Thoracic aorta (tissue), 2 donors: ENCODE measurements around the gene PGM1. TPM values are rescaled to one million over a fixed set of nuclear protein-coding genes. Genes with fewer than 3 reads are reported as not detected.

Experiments used
- ATAC-seq: fragments of 150-250 bp; one replicate; pipeline ENCODE4 v1.8.0; 2017; ENCODE audit warnings: low read depth; ENCODE audit not compliant: insufficient number of reproducible peaks, low FRiP score
- DNase-seq: peaks from one replicate; pipeline ENCODE4 v3.0.0-alpha.2; 2020; ENCODE audit warnings: low spot score
- H3K27ac ChIP-seq, 2 donors: fragments of 200-600 bp; sonication (generic); 1 replicate in 1 of 2; 2 replicates in 1 of 2; pipeline ENCODE4 v1.5.1; 2016; ENCODE audit warnings: mild to moderate bottlenecking in 2 of 2, moderate library complexity in 2 of 2
- H3K27me3 ChIP-seq: fragments of 200-600 bp; sonication (generic); replicated peaks from 2 replicates; pipeline ENCODE4 v1.6.0; 2016; ENCODE audit warnings: mild to moderate bottlenecking; ENCODE audit not compliant: insufficient read depth
- H3K36me3 ChIP-seq: fragments of 200-600 bp; sonication (generic); one replicate; pipeline ENCODE4 v1.5.1; 2016
- H3K4me1 ChIP-seq, 2 donors: fragments of 200-600 bp; sonication (generic); 1 replicate in 1 of 2; 2 replicates in 1 of 2; pipeline versions ENCODE4 v1.5.1 to v1.6.0; 2016; ENCODE audit warnings: low read depth in 2 of 2, mild to moderate bottlenecking in 1 of 2; ENCODE audit not compliant: control insufficient read depth in 1 of 2
- H3K4me3 ChIP-seq: fragments of 200-600 bp; sonication (generic); 2 replicates; pipeline ENCODE4 v1.5.1; 2016; ENCODE audit warnings: mild to moderate bottlenecking
- H3K9me3 ChIP-seq: fragments of 200-600 bp; sonication (generic); 2 replicates; pipeline ENCODE4 v1.5.1; 2016
- total RNA-seq, 2 donors: library from RNA; depleted of rRNA; stranded (reverse); fragments of >200 nt; gene quantifications; one replicate each; pipeline versions ENCODE4 v1.1.0 to v1.2.3, GENCODE V29; 2016
- TF ChIP-seq, protein P1 (sequence below): fragments of 200-600 bp; sonication (generic); IDR thresholded peaks from one replicate; pipeline ENCODE4 v1.5.1; 2019; ENCODE audit warnings: antibody characterized with exemption

Gene PGM1
- total RNA-seq, 2 donors from 2014 or later = 62.4 to 69.7 TPM

GRCh38 chr1:63645317-63645716, 52.1 kb downstream of the PGM1 start:
- H3K4me1 ChIP-seq = peaks cover 19 to 24% of the 10 kb centered on the region in 2 donors
- no peaks in the 10 kb centered on the region for H3K9me3 ChIP-seq
- H3K27me3 ChIP-seq = no peaks in the 10 kb centered on the region
- peaks cover 3% of the 10 kb centered on the region for H3K36me3 ChIP-seq
- no peak for ATAC-seq
- H3K27ac ChIP-seq = peak overlapping the region; percentile 57 to 61
- H3K4me3 ChIP-seq = peak overlapping the region; percentile 42
- no peak for DNase-seq
- TF ChIP-seq, protein P1, sequence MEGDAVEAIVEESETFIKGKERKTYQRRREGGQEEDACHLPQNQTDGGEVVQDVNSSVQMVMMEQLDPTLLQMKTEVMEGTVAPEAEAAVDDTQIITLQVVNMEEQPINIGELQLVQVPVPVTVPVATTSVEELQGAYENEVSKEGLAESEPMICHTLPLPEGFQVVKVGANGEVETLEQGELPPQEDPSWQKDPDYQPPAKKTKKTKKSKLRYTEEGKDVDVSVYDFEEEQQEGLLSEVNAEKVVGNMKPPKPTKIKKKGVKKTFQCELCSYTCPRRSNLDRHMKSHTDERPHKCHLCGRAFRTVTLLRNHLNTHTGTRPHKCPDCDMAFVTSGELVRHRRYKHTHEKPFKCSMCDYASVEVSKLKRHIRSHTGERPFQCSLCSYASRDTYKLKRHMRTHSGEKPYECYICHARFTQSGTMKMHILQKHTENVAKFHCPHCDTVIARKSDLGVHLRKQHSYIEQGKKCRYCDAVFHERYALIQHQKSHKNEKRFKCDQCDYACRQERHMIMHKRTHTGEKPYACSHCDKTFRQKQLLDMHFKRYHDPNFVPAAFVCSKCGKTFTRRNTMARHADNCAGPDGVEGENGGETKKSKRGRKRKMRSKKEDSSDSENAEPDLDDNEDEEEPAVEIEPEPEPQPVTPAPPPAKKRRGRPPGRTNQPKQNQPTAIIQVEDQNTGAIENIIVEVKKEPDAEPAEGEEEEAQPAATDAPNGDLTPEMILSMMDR = no peak

- ATAC-seq (no peak), DNase-seq (no peak)
- no peak overlapping the region for H3K4me3 ChIP-seq
- peaks cover 13% of the 10 kb centered on the region for H3K36me3 ChIP-seq
- H3K4me1 ChIP-seq = peaks cover 13 to 16% of the 10 kb centered on the region in 2 donors
- H3K27me3 ChIP-seq = no peaks in the 10 kb centered on the region
- no peak overlapping the region for H3K27ac ChIP-seq
- TF ChIP-seq, protein P1 = no peak
- H3K9me3 ChIP-seq = no peaks in the 10 kb centered on the region
Measured at GRCh38 chr1:63648689-63649088, 55.5 kb downstream of the PGM1 start.

DNA sequence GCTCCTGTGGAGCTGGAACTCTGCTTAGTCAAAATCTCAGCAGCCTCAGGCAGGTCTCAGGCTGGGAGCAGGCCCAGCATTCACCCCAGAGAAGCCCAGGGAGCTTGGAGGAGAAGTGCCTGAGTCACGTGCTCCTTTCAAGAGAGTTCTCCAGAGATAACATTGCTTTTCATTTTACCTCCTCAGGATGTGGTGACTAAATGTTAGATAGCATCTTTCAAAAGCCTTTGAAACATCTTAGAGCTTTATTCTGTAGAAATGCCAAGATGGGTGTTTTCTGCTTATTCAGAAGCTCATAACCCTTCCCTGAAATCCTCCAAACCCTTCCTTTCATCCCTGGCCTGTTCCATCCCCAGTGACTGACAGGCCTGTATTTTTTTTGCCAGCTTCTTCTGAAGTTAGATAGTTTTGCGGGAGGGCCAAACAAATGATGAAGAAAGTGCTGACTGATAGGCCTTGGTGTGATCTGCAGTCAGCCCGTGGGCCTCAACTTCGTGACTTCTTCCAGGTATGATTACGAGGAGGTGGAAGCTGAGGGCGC, 58.0 kb downstream of the PGM1 start:
- H3K27ac ChIP-seq = no peak overlapping the region
- no peaks in the 10 kb centered on the region for H3K9me3 ChIP-seq
- H3K4me3 ChIP-seq = no peak overlapping the region
- H3K27me3 ChIP-seq = no peaks in the 10 kb centered on the region
- TF ChIP-seq, protein P1 = no peak
- ATAC-seq = no peak
- H3K4me1 ChIP-seq = no peaks in the 10 kb centered on the region
- DNase-seq = no peak
- peaks cover 13% of the 10 kb centered on the region for H3K36me3 ChIP-seq

DNA sequence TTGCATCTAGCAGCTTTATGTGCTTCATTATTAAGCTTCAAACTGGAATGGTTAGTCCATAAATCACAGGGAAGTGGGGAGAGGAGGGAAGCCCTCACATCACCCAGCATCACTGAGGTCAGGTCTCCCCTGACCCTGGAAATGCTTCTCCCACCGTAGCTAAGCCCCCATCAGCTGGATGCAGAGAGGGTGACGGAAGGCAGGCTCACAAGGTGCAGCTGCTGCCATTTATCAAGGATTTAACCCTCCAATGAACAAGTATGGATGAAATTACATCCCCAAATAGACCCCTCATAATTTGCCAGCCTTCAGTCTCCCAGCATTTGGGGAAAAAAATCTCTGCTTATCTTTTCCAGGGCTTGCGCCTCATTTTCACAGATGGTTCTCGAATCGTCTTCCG, 60.8 kb downstream of the PGM1 start:
- ATAC-seq (no peak), DNase-seq (no peak)
- no peaks in the 10 kb centered on the region for H3K27me3 ChIP-seq
- H3K36me3 ChIP-seq = peaks cover 13% of the 10 kb centered on the region
- H3K9me3 ChIP-seq = no peaks in the 10 kb centered on the region
- H3K27ac ChIP-seq = no peak overlapping the region
- no peak overlapping the region for H3K4me3 ChIP-seq
- TF ChIP-seq, protein P1 = no peak
- no peaks in the 10 kb centered on the region for H3K4me1 ChIP-seq

DNA sequence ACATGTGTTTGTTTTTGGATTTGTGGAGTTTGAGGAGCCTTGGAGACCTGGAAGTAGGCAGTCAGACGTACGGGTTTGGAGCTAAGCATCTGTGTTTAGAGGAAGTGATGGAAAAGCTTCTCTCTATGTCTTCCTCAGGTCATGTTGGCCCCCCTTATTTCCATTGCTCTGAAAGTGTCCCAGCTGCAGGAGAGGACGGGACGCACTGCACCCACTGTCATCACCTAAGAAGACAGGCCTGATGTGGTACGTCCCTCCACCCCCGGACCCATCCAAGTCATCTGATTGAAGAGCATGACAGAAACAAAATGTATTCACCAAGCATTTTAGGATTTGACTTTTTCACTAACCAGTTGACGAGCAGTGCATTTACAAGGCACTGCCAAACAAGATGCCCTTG, 66.2 kb downstream of the PGM1 start:
- Histone ChIP-seq H3K9me3 (no peaks in the 10 kb centered on the region), H3K36me3 (no peaks in the 10 kb centered on the region), H3K4me3 (no peak overlapping the region), H3K27me3 (no peaks in the 10 kb centered on the region), H3K27ac (no peak overlapping the region), H3K4me1 (peaks cover 0 to 6% of the 10 kb centered on the region in 2 donors)
- DNase-seq (no peak), ATAC-seq (no peak)
- TF ChIP-seq, protein P1 = no peak
